ENCODE data around the gene FTO.
A peak's percentile ranks its signal among the peaks of the same experiment; 100 is the strongest.

The FTO gene

DNA sequence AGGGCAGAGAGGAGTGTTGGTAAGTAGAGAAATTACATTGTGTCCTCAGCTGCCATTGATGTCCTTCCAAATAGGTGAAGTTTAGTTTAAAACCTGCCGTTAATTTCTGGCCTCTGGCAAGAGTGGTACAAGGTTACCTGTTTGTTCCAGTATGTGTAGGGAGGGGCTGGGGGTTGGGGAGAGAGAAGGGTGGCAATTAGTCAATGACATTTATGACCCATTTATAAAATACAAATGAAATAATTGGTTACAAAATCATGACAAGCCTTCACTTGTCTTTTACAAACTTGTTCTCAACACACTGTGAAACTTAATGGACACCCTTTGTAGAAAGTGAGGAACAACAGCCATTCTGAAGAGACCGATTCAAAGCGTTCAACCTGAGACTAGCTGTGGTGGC, 281.0 kb downstream of the FTO start:
- TF ChIP-seq, protein P1, sequence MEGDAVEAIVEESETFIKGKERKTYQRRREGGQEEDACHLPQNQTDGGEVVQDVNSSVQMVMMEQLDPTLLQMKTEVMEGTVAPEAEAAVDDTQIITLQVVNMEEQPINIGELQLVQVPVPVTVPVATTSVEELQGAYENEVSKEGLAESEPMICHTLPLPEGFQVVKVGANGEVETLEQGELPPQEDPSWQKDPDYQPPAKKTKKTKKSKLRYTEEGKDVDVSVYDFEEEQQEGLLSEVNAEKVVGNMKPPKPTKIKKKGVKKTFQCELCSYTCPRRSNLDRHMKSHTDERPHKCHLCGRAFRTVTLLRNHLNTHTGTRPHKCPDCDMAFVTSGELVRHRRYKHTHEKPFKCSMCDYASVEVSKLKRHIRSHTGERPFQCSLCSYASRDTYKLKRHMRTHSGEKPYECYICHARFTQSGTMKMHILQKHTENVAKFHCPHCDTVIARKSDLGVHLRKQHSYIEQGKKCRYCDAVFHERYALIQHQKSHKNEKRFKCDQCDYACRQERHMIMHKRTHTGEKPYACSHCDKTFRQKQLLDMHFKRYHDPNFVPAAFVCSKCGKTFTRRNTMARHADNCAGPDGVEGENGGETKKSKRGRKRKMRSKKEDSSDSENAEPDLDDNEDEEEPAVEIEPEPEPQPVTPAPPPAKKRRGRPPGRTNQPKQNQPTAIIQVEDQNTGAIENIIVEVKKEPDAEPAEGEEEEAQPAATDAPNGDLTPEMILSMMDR (IDR thresholded peaks at IDR 0.05; ENCODE audit: control insufficient read depth, extremely low read depth, insufficient read depth): no peak
- no peak for DNase-seq (ENCODE audit: low read depth)
- no peak overlapping the region for H3K4me3 ChIP-seq (ENCODE audit: low read depth, low read length)

DNA sequence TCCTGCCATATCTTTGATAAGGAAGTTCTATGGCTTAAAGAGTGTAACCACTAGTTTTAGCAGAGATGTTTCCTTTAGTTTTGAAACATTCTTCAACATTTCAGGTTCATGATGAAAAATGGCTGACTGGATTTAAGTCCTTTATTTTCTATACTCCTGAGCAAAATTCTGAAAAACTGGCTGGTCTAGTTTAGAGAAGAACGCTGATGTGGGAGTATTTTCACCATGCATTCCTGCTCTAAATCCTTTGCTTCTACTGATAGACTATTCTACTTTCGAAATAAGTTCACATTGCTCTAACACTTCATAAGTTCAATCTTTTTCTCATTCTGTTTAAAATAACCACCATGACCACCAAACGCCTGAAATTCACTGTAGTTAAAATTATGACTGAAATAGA, 281.9 kb downstream of the FTO start:
- H3K4me3 ChIP-seq (ENCODE audit: low read depth, low read length): no peak overlapping the region
- TF ChIP-seq, protein P1 (IDR thresholded peaks at IDR 0.05; ENCODE audit: control insufficient read depth, extremely low read depth, insufficient read depth): no peak

DNA sequence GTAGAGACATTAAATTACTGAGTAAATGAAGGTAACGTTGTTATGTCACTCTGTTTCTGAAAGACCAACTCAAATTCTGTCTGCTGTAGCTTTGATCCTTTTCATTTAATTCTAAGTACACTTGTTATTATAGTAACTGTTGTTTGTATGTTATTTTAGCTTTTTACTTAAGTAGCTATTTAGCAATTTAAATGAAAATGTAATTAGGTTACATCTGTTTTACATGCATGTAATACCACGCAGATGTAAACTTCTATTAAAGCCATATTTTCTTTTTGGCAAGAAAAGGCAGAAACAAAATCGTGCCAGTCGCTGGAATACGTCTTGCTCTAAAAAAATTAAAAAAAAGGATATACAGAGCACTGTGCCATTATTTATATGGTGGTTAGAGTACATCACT, 282.8 kb downstream of the FTO start:
- TF ChIP-seq, protein P1 (IDR thresholded peaks at IDR 0.05; ENCODE audit: control insufficient read depth, extremely low read depth, insufficient read depth): no peak
- DNase-seq (ENCODE audit: low read depth): no peak
- H3K4me3 ChIP-seq (ENCODE audit: low read depth, low read length): no peak overlapping the region

More for the DNA sequence above, 281.9 kb downstream of the FTO start:
- no peak for DNase-seq (ENCODE audit: low read depth)

DNA sequence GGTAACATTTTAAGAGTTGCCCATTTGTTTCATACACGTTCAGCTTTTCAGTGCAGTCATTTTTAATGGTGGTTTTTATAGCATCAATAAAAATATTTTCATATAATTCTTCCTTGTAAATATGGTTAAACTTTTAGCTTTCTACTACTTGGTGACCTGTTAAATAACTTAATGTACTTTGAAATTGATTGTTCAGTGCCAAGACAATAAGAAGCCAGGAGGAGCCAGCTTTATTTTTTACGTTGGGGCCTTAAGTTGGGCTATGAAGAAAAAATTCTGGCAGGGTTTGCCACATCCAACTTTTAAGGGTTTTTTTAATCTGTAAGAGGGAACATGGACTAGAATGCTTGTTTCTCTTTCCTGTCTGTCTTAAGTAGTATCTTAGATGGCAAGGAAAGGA, 284.2 kb downstream of the FTO start:
- no peak overlapping the region for H3K4me3 ChIP-seq (ENCODE audit: low read depth, low read length)
- DNase-seq (ENCODE audit: low read depth): peak; percentile 94
- TF ChIP-seq, protein P1 (IDR thresholded peaks at IDR 0.05; ENCODE audit: control insufficient read depth, extremely low read depth, insufficient read depth): no peak

DNA sequence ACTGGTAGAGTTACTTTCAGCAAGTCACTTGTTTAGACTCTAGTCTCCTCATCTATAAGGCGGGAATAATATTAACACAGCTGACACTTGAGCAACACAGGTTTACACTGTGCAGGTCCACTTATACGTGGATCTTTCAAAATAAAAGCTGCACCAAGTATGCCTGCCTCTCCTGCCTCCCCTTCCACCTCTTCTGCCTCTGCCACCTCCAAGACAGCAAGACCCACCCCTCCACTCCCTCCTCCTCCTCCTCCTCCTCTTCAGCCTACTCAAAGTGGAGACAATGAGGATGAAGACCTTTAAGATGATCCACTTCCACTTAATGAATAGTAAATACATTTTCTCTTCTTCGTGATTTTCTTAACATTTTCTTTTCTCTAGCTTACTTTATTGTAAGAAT, 285.6 kb downstream of the FTO start:
- H3K4me3 ChIP-seq (ENCODE audit: low read depth, low read length): no peak overlapping the region
- DNase-seq (ENCODE audit: low read depth): no peak
- TF ChIP-seq, protein P1 (IDR thresholded peaks at IDR 0.05; ENCODE audit: control insufficient read depth, extremely low read depth, insufficient read depth): no peak

DNA sequence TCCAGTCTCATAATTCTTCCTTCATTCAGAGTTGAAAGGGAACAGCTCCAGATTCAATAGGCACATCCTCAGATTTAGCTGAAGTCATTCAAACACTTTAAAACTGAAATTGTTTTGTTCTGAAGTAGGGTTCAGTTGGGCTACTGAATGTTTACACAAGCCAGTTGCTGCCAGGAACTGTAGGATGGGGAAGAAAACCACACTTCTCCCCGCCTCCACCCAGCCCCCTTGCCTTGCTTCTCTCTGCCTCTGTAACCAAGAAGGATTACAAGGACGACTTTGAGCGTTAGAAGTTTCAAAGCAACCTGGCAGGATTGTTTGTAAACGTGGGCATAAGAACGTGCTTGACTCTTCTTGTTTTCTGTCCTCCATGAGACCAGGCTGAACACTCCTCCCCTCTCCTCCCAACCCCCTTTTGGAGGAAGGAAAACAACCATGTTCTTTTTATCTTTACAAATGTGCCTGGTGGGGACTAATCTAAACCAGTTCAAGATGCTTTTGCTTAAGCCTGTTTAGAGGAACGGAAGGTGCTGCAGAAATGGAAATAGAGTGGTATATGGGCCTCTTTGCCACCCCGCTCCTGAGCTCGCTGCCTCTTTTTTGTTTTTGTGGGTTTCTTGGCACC, 287.9 kb downstream of the FTO start:
- DNase-seq (ENCODE audit: low read depth): no peak
- H3K4me3 ChIP-seq (ENCODE audit: low read depth, low read length): no peak overlapping the region
- TF ChIP-seq, protein P1 (IDR thresholded peaks at IDR 0.05; ENCODE audit: control insufficient read depth, extremely low read depth, insufficient read depth): no peak

DNA sequence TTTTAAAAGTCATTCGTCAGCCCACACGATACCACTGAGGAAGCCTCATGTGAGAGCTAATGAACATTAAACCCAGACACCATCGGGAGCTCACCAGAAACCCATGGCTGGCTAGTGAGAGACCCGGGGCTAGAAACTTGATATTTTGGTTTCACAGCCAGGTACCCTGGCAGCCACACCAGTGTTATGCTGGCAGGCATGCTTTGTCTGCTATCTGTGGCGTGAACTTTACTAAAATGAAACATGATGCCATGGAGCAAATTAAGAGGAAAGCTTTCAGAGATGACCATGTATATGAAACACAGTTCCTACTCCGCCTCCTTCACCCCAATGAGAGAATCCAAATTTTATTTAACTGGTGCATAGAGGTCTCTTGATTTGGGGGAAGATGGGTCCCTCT, 291.4 kb downstream of the FTO start:
- TF ChIP-seq, protein P1 (IDR thresholded peaks at IDR 0.05; ENCODE audit: control insufficient read depth, extremely low read depth, insufficient read depth): no peak
- DNase-seq (ENCODE audit: low read depth): no peak
- no peak overlapping the region for H3K4me3 ChIP-seq (ENCODE audit: low read depth, low read length)
